ENCODE results near the gene SMG1. TPM values are rescaled to one million over a fixed set of nuclear protein-coding genes. Genes with fewer than 3 reads are reported as not detected.

The SMG1 gene
- total RNA-seq, 1 experiment from 2014 or later, result 96.4 TPM

DNA sequence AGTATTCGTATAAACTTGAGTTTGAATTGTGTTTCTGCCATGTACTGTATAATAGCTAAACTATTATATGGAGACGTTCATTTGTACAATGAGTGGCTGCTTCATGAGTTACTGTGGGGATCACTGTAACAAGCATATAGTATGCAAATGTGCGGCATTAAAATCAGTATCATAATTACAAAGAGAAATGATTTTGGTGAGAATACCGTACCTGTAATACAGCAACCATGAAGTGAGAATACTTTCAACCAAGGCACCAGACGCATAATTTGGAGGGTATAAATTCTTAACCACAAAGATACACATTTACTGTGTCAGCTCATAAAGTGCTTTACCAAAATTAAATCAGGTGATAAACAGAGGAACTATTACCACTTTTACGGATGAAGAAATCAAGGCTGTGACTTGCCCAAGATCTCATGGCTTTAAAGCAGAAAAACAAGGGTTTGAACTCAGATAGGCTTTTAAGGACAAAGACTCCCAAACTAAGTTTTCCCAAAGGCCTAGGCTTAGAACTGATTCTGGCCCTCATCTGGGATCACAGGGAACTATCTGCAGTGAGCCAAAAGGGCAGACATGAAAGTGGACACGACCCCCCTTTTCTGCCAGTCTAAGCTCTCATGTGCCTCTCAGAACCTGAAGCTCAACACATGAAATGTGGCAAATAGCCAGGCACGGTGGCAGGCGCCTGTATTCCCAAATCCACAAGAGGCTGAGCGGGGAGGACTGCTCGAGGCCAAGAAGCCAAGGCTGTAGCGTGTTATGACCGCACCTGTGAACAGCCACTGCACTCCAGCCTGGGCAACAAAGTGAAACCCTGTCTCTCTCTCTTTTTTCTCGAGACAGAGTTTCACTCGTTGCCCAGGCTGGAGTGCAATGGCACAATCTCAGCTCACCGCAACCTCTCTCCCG lies 142.5 kb downstream of the SMG1 start:
- H4K20me1 ChIP-seq (ENCODE audit: control insufficient read depth, insufficient read depth, insufficient read length), result no peaks in the 10 kb centered on the region
- H4K5ac ChIP-seq (ENCODE audit: insufficient read length, low read depth, low read length), result no peak overlapping the region
- H2BK12ac ChIP-seq (ENCODE audit: insufficient read length, low read depth, low read length), result no peak overlapping the region
- no peaks in the 10 kb centered on the region for H3K9me3 ChIP-seq (ENCODE audit: control insufficient read depth, low read depth, low read length)
- no peak overlapping the region for H3K23ac ChIP-seq (ENCODE audit: insufficient read length, low read depth, low read length)
- Mint-ChIP-seq H3K27me3 (ENCODE audit: low read depth) (no peaks in the 10 kb centered on the region; the same call in 1 of the 2 replicates), H3K36me3 (ENCODE audit: insufficient read depth in 1 of 3, low read depth in 3 of 3) (peaks cover 52 to 65% (median 60%) of the 10 kb centered on the region in 3 experiments), H3K9me3 (no peaks in the 10 kb centered on the region), H3K27ac (peak overlapping the region in 1 of 3 experiments; percentile 87; a peak in 2 of 7 replicates), H3K4me3 (no peak overlapping the region), H3K4me1 (peaks cover 31 to 33% of the 10 kb centered on the region in 2 experiments)
- no peak overlapping the region for H2BK15ac ChIP-seq (ENCODE audit: low read depth, low read length)
- H4K8ac ChIP-seq (replicated peaks; ENCODE audit: insufficient read length, low read depth, low read length), result no peak overlapping the region
- H3K4ac ChIP-seq (ENCODE audit: low read depth, low read length), result no peak overlapping the region
- peaks cover 42% of the 10 kb centered on the region for H3K79me2 ChIP-seq (ENCODE audit: insufficient read depth, low read length)
- WGBS (ENCODE audit: extremely low coverage, insufficient read length, low lambda C conversion rate), result no CpG with 5 or more reads among the region's 17 CpGs
- H4K91ac ChIP-seq (ENCODE audit: insufficient read length, low read depth, low read length), result no peak overlapping the region
- no peak overlapping the region for H2BK20ac ChIP-seq (ENCODE audit: low read depth, low read length, poor library complexity, severe bottlenecking)
- no peak overlapping the region for H3T11ph ChIP-seq (ENCODE audit: low read length)
- no peak overlapping the region for H2AK5ac ChIP-seq (ENCODE audit: insufficient read length, low read length)
- no peak overlapping the region for H3K9ac ChIP-seq (ENCODE audit: extremely low read depth, insufficient read length, low read length)
- no peak overlapping the region for H2BK120ac ChIP-seq (ENCODE audit: low read depth, low read length, poor library complexity, severe bottlenecking)
- H3K4me2 ChIP-seq (ENCODE audit: insufficient read depth, insufficient read length, low read length), result no peak overlapping the region
- no peaks in the 10 kb centered on the region for H3K27me3 ChIP-seq (ENCODE audit: insufficient read depth, low read length)
- no peak overlapping the region for H3K56ac ChIP-seq (ENCODE audit: insufficient read length, low read depth, low read length)
- no peak overlapping the region for H2BK5ac ChIP-seq (ENCODE audit: insufficient read length, low read length)
- no peak for TF ChIP-seq CTCF (conservative IDR thresholded peaks at IDR 0.05)
- DNase-seq, result no peak
- H3K79me1 ChIP-seq (ENCODE audit: insufficient read depth, low read depth, low read length, poor library complexity, severe bottlenecking), result peaks cover 12% of the 10 kb centered on the region
- 0 out of 2 replicates have a peak, but pooled peaks cover 5% of the 10 kb centered on the region for H3K4me1 ChIP-seq (ENCODE audit: insufficient read depth, low read length)
- no peaks in the 10 kb centered on the region for H3K23me2 ChIP-seq (ENCODE audit: insufficient read length, low read depth, low read length, poor library complexity, severe bottlenecking)
- H3K18ac ChIP-seq (ENCODE audit: insufficient read length, low read depth, low read length), result no peak overlapping the region
- H3K27ac ChIP-seq (ENCODE audit: insufficient read length, low read depth, low read length), result no peak overlapping the region
- no peak overlapping the region for H3K14ac ChIP-seq (ENCODE audit: insufficient read depth, low read length)
- H2AFZ ChIP-seq (ENCODE audit: low read length), result no peak overlapping the region
